Glutamatergic neuron (in vitro differentiated cells): ENCODE results near the gene FGFR4. TPM values are rescaled to one million over a fixed set of nuclear protein-coding genes. Genes with fewer than 3 reads are reported as not detected.

ENCODE experiments used
- DNase-seq: peaks from one replicate; pipeline ENCODE4 v3.0.0; 2022
- H3K27ac Mint-ChIP-seq: one replicate; pipeline ENCODE4 v1.8.0; 2020; ENCODE audit warnings: mild to moderate bottlenecking, mixed read lengths, inconsistent platforms; ENCODE audit not compliant: unreplicated experiment
- H3K27me3 Mint-ChIP-seq: one replicate; pipeline ENCODE4 v1.8.0; 2020; ENCODE audit warnings: mild to moderate bottlenecking, moderate library complexity, mixed read lengths, inconsistent platforms; ENCODE audit not compliant: unreplicated experiment
- H3K36me3 Mint-ChIP-seq: one replicate; pipeline ENCODE4 v1.8.0; 2020; ENCODE audit warnings: mild to moderate bottlenecking, mixed read lengths, inconsistent platforms; ENCODE audit not compliant: unreplicated experiment
- H3K4me1 Mint-ChIP-seq: one replicate; pipeline ENCODE4 v1.8.0; 2020; ENCODE audit warnings: mild to moderate bottlenecking, low read depth, mixed read lengths, inconsistent platforms; ENCODE audit not compliant: unreplicated experiment
- H3K4me3 Mint-ChIP-seq: one replicate; pipeline ENCODE4 v1.8.0; 2020; ENCODE audit warnings: mild to moderate bottlenecking, mixed read lengths, inconsistent platforms; ENCODE audit not compliant: unreplicated experiment
- H3K9me3 Mint-ChIP-seq: one replicate; pipeline ENCODE4 v1.8.0; 2020; ENCODE audit warnings: mild to moderate bottlenecking, moderate library complexity, mixed read lengths, inconsistent platforms; ENCODE audit not compliant: unreplicated experiment
- total RNA-seq: library from RNA; stranded (reverse); fragmentation: NEBNext Ultra II Directional; extraction: Animal tissue kit (Norgen Biotek cat#: 25700); gene quantifications from one replicate; pipeline ENCODE4 v1.2.1, GENCODE V29; 2021; ENCODE audit not compliant: unreplicated experiment
- TF ChIP-seq, protein P1 (sequence below): fragments of 200-600 bp; sonication (generic); IDR thresholded peaks from one replicate; pipeline ENCODE4 v1.5.0; 2021; ENCODE audit not compliant: partially characterized antibody, unreplicated experiment

Gene FGFR4
- total RNA-seq, 1 donor from 2014 or later: 5.2 TPM

DNA sequence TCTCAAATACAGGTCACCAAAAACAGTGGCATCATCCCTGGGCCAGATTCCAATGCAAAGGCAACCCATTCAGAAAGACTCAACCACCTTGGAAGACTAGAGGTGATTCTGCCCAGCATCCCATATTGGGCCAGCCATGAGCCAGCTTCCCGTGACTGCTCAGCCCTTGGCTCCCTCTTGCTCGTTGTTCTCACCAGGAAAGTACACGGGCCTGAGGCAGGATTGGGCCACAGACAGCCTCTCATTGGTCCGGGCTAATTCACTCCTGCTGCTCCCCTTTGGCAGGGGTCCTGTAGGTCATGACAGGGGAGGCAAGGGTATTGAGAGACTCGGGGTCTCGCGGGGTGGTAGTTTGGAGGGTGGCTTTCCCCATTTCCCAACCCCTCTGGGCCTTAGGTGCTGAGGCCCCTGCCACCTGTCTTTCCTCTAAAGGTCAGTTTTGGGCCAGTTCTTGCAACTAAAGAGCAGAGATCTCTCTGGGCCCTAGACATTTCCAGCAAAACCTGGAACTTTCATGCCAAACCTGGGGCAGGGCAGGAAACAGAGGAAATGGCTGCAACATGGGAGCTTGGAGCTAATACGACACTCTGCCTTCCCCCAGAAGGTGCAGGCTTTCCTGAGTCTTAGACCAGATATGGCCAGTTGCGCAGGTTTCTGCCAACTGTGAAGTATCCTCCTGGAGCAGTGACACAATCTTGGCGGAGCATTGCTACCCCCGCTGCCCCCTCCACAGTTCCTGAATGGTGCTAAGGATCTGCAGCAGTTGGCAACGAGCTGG lies 22.0 kb upstream of the FGFR4 start:
- Mint-ChIP-seq H3K9me3 (no peaks in the 10 kb centered on the region), H3K27me3 (no peaks in the 10 kb centered on the region), H3K27ac (no peak overlapping the region), H3K4me3 (no peak overlapping the region), H3K36me3 (no peaks in the 10 kb centered on the region), H3K4me1 (no peaks in the 10 kb centered on the region)
- DNase-seq: no peak
- TF ChIP-seq, protein P1, sequence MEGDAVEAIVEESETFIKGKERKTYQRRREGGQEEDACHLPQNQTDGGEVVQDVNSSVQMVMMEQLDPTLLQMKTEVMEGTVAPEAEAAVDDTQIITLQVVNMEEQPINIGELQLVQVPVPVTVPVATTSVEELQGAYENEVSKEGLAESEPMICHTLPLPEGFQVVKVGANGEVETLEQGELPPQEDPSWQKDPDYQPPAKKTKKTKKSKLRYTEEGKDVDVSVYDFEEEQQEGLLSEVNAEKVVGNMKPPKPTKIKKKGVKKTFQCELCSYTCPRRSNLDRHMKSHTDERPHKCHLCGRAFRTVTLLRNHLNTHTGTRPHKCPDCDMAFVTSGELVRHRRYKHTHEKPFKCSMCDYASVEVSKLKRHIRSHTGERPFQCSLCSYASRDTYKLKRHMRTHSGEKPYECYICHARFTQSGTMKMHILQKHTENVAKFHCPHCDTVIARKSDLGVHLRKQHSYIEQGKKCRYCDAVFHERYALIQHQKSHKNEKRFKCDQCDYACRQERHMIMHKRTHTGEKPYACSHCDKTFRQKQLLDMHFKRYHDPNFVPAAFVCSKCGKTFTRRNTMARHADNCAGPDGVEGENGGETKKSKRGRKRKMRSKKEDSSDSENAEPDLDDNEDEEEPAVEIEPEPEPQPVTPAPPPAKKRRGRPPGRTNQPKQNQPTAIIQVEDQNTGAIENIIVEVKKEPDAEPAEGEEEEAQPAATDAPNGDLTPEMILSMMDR: no peak

DNA sequence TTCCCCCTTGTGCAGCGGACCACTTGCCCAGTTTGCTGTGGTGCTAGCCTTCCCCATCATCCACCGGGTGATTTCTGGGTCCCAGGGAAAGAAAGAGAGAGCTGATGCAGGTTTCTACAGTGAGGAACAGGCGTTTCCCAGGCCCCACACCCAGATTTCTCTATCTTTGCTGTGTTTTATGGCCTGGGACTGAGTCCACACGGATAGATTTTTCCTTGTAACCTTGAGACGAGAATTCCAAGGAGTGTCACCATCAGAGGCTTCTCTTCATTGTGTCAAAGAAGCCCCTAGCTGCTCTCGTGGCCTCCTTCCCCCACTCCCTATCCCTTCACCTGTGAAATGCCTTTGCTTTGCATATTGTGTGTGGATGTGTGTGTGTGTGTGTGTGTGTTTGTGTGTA lies 21.2 kb upstream of the FGFR4 start:
- no peak overlapping the region for H3K27ac Mint-ChIP-seq
- no peak overlapping the region for H3K4me3 Mint-ChIP-seq
- no peak for DNase-seq
- H3K4me1 Mint-ChIP-seq: peaks cover 5% of the 10 kb centered on the region
- H3K9me3 Mint-ChIP-seq: no peaks in the 10 kb centered on the region
- H3K27me3 Mint-ChIP-seq: no peaks in the 10 kb centered on the region
- no peaks in the 10 kb centered on the region for H3K36me3 Mint-ChIP-seq
- TF ChIP-seq, protein P1: no peak

DNA sequence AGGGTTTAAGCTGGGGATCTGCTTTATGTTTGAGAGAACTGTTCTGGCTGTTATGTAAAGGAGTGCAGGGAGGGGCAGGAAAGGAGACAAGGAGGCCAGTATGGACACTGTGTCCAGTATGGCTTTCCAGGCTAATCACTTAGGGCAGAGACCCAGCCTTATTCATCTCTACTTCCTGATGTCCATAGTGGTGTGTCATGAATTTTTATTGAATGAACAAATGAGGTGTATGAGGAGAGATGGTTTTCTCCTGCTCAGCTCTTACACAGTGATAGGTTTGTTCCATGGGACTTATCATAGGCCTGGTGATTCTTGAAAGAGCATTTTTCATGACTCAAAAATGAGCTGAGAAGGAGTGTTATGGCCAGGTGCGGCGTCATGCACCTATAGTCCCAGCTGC lies 20.5 kb upstream of the FGFR4 start:
- DNase-seq: no peak
- H3K4me3 Mint-ChIP-seq: no peak overlapping the region
- no peaks in the 10 kb centered on the region for H3K27me3 Mint-ChIP-seq
- H3K27ac Mint-ChIP-seq: no peak overlapping the region
- H3K9me3 Mint-ChIP-seq: no peaks in the 10 kb centered on the region
- peaks cover 9% of the 10 kb centered on the region for H3K4me1 Mint-ChIP-seq
- no peaks in the 10 kb centered on the region for H3K36me3 Mint-ChIP-seq
- TF ChIP-seq, protein P1: no peak

DNA sequence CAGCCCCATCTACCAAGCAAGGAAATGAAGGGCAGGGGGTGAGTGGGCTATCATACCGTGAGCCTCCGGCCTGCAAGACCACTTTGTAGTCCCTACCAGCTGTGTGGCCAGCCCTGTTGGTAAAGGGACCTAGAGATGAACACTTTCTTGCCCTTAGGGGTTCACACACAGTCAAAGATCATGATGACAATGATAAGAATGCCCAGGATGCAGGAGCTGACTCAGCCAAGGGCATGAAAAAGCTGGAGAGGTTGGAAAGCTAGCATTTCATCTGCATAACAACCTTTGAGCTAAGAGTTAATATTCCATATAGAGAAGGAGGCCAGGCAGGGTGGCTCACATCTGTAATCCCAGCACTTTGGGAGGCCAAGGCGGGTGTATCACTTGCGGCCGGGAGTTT lies 19.2 kb upstream of the FGFR4 start:
- no peak for DNase-seq
- H3K27ac Mint-ChIP-seq: no peak overlapping the region
- H3K36me3 Mint-ChIP-seq: no peaks in the 10 kb centered on the region
- no peaks in the 10 kb centered on the region for H3K9me3 Mint-ChIP-seq
- peaks cover 13% of the 10 kb centered on the region for H3K4me1 Mint-ChIP-seq
- no peak overlapping the region for H3K4me3 Mint-ChIP-seq
- H3K27me3 Mint-ChIP-seq: no peaks in the 10 kb centered on the region
- TF ChIP-seq, protein P1: no peak

DNA sequence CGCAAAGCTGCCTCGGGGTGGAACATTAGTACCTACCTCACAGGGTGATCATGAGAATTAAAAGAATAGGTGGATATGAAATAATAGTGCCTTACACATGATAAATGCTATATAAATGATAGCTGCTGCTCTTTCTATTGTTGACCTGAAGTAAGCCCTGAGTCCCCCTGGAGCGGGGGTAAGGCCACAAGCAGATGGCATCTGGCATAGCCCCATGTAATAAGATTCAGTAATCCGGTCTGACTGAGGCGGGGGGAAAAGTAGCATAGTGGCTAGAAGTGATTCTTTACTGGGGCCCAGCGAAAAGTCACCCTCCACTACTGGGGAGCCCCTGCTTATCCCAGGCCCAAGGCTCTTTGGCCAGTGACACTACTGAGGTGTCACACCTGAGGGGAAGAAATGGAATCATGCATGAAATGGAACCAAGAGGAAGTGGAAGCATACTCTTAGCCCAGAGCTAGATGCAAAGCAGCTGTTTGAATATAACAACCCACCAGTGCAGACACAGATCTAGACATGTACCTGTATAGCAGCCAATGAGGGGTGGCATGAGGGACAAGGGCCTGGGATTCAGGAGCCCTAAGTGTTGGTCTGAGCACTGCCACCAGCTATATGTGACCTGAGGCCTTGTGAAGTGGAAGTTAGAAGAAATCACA lies 16.1 kb upstream of the FGFR4 start:
- peaks cover 13% of the 10 kb centered on the region for H3K4me1 Mint-ChIP-seq
- no peak for DNase-seq
- TF ChIP-seq, protein P1: no peak
- H3K4me3 Mint-ChIP-seq: no peak overlapping the region
- no peaks in the 10 kb centered on the region for H3K9me3 Mint-ChIP-seq
- H3K27me3 Mint-ChIP-seq: no peaks in the 10 kb centered on the region
- no peak overlapping the region for H3K27ac Mint-ChIP-seq
- no peaks in the 10 kb centered on the region for H3K36me3 Mint-ChIP-seq
